Fibroblast of pulmonary artery (primary cell): ENCODE measurements around the gene AGAP6.
"Not testable (repeated sequence)": the region's sequence is repeated elsewhere in the genome, so short reads cannot be mapped to it uniquely, and the experiment has no call there.

Source experiments
- DNase-seq: peaks from one replicate; pipeline ENCODE4 v3.0.0-alpha.2; 2010; ENCODE audit warnings: low read depth
- H3K4me3 ChIP-seq: replicated peaks from 2 replicates; pipeline ENCODE4 v1.5.1; 2011; ENCODE audit warnings: low read depth, mild to moderate bottlenecking, control low read depth, low read length, moderate library complexity
- TF ChIP-seq, protein P1 (sequence below): IDR thresholded peaks from 2 replicates; pipeline ENCODE4 v1.5.1; 2011; ENCODE audit warnings: mild to moderate bottlenecking, control low read depth, low read length, inconsistent platforms; ENCODE audit errors: missing control alignments

AGAP6 gene

DNA sequence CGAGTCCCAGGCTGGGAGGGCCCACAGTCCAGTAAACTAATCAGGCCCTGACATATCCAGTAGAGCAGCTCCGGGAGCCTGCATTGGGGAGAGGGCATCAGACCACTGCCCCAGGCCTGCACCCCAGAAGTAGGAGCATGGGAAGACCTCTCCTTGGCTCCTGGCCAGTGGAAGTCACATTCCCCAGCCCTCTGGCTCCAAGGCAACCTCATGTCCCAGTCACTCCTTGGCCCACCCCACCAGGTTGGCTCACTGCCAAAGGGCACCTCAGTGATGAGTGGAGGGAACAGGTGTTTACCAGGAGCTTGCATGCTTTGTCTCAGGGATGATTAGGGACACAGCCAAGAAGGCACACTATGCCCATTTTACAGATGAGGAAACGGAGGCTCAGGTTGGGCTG is 31.1 kb downstream of the AGAP6 start:
- H3K4me3 ChIP-seq, DNase-seq: not testable (repeated sequence)

DNA sequence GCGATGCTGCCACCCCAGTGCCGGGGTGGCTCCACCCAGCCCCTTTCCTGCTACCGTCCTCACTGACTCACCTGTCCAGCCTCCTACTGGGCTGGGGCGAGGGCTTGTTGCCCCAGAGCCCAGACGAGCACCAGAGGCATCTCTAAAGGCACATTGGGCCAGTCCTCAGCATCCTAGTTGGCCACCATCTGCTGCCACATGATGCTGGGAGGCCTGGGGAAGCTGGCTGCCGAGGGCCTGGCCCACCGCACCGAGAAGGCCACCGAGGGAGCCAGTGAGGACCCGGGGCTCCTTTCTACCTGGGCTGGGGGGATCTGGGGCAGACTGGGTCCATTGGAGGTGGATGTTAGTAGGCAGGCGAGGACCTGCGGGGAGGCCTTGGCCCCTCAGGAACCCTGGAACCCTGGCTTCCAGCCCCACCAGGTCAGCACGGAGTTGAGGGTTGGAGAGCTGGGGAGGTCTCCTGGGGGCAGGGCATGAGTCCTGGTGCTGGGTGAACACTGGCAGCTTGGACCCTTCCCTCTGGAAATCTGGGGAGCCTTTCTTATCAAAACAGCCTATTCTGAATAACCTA is 32.3 kb downstream of the AGAP6 start:
- DNase-seq, H3K4me3 ChIP-seq: not testable (repeated sequence)

DNA sequence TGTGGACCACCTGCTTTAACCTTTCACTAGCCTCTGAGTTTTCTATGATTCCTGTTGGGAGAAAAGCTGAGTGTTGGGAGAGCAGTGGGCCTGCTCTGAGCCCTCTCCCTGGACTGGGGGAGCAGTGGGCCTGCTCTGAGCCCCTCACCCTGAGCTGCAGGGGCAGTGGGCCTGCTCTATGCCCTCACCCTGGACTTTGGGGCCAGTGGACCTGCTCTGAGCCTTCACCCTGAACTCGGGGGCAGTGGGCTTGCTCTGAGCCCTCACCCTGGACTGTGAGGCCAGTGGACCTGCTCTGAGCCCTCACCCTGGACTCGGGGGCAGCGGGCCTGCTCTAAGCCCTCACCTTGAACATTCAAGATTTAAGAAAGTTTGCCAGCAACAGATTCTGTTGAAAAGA is 33.4 kb downstream of the AGAP6 start:
- no peak overlapping the region for H3K4me3 ChIP-seq
- TF ChIP-seq, protein P1, sequence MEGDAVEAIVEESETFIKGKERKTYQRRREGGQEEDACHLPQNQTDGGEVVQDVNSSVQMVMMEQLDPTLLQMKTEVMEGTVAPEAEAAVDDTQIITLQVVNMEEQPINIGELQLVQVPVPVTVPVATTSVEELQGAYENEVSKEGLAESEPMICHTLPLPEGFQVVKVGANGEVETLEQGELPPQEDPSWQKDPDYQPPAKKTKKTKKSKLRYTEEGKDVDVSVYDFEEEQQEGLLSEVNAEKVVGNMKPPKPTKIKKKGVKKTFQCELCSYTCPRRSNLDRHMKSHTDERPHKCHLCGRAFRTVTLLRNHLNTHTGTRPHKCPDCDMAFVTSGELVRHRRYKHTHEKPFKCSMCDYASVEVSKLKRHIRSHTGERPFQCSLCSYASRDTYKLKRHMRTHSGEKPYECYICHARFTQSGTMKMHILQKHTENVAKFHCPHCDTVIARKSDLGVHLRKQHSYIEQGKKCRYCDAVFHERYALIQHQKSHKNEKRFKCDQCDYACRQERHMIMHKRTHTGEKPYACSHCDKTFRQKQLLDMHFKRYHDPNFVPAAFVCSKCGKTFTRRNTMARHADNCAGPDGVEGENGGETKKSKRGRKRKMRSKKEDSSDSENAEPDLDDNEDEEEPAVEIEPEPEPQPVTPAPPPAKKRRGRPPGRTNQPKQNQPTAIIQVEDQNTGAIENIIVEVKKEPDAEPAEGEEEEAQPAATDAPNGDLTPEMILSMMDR = no peak
- DNase-seq = no peak

DNA sequence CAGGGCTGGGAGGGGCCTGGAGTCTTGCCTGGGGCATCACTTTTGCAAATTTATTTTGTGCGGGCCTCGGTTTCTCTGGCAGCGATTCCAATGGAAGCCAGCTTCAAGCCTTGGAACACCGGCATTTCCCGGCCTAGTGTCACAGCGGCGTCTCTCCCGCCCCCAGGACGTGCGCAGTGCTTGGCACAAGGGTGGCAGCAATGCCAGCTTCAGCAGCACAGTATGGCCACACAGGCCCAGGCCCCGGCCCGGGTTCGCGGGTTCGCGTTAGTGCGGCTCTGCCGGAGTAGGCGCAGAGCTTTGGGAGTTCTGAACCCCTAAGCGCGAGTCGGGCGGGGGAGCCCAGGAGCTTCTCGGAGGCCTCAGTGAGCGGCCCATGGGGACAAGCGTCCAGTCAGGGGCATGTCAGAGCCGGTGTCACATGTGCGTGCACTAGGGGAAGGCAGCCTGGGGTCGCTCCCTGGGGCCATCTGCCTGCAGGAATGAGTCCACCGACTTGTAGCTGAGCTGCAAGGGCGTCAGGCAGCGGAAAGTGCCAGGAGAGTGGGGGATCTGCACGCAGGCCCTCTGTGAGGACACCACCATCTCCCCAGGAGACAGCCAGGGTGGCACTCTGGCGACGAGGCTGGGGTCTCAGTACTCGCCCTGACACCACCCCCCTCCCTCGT is 36.6 kb downstream of the AGAP6 start:
- not testable (repeated sequence) for DNase-seq, H3K4me3 ChIP-seq

DNA sequence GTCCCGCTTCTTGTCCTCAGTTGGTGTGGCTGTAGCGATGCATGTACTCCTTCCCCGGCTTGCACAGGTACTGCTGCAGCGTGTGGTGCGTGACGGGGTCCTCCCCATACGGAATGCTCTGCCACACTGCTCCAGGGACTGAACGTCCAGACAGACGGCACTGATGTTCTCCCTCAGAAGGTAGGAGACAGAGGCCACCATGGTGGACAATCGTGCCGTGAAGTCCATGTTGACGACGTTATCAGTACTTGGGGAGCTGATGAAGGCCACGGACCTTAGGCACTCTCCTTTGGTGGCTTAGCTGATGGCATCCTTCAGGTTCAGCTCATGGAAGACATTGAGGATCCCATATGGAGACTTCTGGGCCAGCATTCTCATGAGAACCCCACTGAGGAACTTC is 37.4 kb downstream of the AGAP6 start:
- DNase-seq = no peak
- TF ChIP-seq, protein P1 = no peak
- H3K4me3 ChIP-seq = no peak overlapping the region

DNA sequence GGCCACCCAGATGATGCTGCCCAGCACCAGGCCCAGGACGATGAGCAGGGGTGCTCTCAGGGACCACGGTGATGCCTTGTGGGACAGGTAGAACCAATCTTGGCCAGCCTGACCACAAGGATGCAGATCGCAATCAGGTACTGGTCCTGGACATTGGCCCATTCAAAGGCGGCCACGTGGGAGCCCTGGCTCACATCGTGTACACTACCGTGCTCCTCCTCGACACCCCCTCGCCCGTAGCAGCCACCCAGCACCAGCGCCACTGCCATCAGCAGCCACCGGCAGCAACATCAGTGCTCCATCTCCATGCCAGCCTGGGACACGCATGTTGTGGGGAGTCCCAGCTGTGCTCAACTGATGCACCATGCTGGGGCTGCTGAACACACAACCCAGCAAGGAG is 39.0 kb downstream of the AGAP6 start:
- no peak for DNase-seq
- TF ChIP-seq, protein P1 = no peak
- H3K4me3 ChIP-seq = no peak overlapping the region

DNA sequence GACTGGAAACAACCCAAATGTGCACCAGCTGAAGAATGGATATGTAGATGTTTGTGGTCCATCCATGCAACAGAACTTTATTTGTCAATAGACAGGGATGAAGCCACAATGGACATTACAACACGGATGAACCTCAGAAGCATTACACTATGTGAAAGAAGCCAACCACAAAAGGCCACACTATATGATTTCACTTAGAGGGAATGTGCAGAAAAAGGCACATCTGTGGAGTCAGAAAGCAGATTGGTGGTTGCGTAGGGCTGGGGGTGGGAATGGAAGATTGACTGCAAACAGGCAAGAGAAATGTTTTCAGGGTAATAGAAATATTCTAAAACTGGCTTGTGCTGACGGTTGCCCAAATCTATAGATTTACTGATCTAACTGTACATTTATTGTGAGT is 45.3 kb downstream of the AGAP6 start:
- H3K4me3 ChIP-seq = no peak overlapping the region
- DNase-seq = peak; percentile 21
- TF ChIP-seq, protein P1 = no peak

DNA sequence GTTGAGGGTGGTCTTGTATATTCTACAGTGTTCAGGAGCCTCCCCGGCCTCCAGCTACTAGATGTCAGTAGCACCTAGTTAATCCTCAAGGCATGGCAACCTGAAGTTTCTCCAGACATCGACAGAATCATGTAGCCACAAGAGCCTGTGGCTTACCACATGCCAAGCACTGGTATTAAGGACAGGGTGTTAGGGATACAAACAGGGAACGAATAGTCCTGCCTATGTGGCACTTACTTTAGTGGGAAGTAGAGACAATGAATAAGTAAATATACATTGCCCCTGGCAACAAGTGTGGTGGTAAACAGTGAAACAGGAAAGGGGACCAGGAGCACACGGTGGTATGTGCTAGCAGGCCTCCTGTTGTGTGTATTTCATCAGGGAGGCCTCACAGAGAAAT is 47.1 kb downstream of the AGAP6 start:
- H3K4me3 ChIP-seq, DNase-seq: not testable (repeated sequence)

DNA sequence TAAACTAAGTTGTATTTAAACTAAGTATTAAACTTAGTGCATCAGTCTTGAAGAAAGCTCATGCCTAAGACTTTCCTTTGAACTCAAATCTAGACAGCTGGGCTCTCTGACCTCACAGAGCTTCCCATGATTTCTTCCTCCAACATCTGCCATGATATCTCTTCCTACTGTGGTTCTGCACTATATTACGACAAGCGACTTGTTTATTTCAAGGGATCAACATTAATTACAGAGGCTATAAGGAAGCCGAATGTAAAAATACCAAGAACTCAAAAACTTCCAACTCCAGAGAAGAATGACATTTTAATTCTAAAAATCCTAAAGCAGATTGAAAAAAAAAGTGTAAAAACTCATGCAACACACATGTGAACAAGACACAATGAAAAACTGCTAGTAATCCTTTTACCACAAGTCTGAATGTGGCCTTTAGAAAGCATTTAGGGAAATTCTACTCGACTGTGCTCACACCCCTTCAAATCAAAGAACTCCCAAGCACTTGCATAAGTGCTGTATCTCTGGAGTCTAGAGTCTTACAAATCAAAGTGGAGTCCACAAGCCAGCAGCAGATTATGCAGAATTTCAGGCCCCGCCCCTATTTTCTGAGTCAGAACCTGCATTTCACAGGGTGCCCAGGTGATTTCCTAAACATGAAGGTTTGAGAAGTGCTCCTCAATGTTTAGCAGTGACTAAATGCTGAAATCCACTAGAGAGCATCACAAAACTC is 56.9 kb downstream of the AGAP6 start:
- no peak overlapping the region for H3K4me3 ChIP-seq
- no peak for DNase-seq
- TF ChIP-seq, protein P1 = no peak

DNA sequence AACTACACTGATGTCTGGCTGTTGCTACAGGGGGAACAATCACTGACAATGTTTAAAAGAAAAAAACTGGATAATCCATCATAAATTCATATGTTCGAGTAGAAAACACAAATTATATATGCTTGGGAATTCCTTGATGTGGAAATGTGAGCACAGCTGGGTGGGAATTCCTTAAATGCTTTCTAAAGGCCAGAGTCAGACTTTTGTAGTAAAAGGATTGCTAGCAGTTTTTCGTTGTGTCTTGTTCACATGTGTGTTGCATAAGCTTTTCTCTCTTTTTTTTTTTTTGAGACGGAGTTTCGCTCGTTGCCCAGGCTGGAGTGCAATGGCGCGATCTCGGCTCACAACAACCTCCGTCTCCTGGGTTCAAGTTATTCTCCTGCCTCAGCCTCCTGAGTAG is 58.3 kb downstream of the AGAP6 start:
- DNase-seq, H3K4me3 ChIP-seq: not testable (repeated sequence)

DNA sequence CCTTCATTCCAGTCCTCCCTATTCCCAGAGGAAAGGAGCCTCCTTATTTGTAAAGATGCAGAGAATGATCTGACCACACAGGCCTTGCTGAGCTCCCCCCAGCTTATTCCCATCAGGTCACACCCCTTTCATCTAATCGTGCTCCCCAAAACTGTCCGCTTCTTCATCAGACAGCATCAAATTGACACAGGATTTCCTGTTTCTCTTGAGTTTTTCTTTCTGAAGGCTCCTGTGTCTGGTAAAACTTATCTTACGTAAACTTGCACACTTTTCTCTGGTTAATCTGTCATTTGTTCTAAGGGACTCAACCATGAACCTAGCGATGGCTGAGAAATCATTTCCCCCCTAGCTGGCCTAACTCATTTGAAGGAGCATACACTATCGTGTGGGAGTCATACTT is 59.4 kb downstream of the AGAP6 start:
- not testable (repeated sequence) for H3K4me3 ChIP-seq, DNase-seq

DNA sequence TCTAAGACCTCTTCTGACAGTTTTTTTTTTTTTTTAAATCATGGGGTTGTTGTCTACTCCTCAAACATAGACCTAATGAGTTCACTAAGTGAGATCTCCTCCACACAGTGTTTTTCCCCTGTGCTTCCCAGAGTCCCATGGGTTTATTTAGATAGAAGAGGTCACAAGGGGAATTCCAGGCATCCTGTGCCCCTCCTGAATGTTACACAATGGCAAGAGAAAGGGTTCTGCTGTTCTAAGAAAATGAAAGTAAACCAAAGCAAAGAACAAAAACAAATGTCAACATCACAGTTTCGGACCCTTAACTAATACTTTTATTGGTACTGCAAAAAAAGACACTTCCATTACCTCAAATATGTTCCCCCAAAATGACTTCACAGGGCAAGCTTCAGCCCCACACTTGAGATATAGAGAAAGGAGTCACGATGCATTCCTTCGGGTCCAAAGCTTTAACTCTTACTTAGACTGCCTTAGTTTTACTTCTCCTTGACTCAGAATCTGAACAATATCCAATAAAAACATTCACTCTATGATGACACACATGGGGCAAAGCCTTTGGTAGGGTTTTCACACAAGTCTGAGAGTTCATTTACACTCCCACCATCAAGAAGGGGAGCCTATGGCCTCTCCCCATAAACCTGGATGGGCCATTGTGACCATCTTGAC is 63.9 kb downstream of the AGAP6 start:
- H3K4me3 ChIP-seq = peak overlapping the region; percentile 5
- peak; percentile 68 for DNase-seq
